ENCODE results near the gene ZXDC.
A peak's percentile ranks its signal among the peaks of the same experiment; 100 is the strongest.

Gene ZXDC, protein sequence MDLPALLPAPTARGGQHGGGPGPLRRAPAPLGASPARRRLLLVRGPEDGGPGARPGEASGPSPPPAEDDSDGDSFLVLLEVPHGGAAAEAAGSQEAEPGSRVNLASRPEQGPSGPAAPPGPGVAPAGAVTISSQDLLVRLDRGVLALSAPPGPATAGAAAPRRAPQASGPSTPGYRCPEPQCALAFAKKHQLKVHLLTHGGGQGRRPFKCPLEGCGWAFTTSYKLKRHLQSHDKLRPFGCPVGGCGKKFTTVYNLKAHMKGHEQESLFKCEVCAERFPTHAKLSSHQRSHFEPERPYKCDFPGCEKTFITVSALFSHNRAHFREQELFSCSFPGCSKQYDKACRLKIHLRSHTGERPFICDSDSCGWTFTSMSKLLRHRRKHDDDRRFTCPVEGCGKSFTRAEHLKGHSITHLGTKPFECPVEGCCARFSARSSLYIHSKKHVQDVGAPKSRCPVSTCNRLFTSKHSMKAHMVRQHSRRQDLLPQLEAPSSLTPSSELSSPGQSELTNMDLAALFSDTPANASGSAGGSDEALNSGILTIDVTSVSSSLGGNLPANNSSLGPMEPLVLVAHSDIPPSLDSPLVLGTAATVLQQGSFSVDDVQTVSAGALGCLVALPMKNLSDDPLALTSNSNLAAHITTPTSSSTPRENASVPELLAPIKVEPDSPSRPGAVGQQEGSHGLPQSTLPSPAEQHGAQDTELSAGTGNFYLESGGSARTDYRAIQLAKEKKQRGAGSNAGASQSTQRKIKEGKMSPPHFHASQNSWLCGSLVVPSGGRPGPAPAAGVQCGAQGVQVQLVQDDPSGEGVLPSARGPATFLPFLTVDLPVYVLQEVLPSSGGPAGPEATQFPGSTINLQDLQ

DNA sequence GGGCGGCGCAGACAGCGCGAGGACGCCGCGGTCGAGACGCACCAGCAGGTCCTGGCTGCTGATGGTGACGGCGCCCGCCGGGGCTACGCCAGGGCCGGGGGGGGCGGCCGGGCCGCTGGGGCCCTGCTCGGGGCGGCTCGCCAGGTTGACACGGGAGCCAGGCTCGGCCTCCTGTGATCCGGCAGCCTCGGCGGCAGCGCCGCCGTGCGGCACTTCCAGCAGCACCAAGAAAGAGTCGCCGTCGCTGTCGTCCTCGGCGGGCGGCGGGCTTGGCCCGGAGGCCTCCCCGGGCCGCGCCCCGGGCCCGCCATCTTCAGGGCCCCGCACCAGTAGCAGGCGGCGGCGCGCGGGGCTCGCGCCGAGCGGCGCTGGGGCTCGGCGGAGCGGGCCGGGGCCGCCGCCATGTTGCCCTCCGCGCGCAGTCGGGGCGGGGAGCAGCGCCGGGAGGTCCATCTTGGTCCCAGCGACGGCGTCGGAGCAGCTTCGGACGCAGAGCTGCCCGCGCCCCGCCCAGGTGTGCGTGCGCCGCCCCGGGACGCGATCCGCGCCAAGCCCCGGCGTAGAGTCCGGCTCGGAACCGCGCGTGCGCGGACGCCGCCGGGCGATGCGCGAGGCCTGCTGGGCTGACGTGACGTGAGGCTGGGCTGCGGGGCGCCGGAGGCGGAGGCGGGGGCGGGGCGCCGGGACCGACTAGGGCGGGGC is at the start of gene ZXDC:
Gene ZXDC (minus strand): TSS at position 479 of the 702 bp plus-strand sequence. CDS start 26 bp downstream, at position 453.
- peak; percentile 82 to 98 for DNase-seq

DNA sequence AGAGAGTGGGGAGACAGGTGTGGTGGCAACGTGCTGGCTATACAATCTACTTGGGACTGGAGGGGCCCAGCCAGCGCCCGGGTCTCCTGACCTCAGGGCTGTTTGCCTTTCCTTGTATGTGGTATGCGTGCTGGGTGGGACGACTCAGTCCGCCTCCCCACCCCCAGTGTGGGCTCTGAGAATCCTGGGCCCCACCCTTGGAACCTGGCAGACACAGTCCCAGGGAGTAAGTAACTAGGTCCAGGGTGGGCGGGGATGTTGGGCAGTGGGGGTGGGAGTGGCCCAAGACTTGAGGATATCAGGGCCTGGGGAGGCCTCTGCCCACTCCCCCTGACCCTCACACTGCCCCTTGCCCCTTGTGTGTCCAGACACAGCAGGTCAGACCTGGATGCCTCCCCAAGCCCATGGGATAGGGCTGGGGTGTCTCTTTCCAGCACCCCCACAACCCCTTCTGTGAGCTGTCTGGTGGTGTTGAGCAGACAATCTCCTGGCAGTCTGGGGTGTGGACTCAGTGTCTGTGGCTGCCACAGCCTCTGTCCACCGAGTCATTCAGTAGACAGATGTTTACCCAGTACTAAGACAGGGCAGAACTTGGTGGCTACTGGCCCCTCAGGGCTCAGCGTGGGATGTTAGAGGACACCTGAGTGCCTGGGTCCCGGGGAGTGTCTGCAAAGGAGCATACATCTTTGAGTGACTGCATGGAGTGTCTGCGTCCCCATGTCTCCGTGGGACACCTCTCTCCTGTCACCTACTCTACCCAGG is 49.6 kb upstream of the ZXDC start:
- DNase-seq = no peak

DNA sequence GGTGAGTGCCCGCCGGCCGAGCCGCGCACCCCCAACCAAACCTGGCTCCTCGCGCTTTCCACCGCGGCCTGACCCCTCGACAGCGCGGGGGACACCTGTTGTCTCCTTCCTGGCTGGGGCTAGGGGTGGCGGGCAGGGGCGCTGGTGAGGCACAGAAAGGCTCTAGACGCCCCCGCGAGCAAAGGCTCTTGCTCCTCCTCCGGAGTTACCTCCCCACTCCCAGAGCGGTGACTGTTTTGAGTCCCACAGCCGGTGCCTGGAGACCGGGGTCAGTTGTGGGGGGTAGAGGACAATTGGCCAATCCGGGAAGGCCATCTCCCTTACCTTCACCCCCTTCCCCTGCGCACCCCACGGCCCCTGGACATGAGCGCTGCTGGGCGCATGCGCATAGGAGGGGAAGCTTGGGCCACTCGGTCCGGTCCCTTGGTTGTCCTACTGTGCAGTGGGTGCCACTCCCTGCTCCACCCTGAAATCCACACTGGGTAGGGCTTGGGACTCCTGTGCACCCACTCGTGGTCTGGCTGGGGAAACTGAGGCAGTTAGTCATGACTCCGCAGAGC is 48.8 kb upstream of the ZXDC start:
- no peak for DNase-seq

DNA sequence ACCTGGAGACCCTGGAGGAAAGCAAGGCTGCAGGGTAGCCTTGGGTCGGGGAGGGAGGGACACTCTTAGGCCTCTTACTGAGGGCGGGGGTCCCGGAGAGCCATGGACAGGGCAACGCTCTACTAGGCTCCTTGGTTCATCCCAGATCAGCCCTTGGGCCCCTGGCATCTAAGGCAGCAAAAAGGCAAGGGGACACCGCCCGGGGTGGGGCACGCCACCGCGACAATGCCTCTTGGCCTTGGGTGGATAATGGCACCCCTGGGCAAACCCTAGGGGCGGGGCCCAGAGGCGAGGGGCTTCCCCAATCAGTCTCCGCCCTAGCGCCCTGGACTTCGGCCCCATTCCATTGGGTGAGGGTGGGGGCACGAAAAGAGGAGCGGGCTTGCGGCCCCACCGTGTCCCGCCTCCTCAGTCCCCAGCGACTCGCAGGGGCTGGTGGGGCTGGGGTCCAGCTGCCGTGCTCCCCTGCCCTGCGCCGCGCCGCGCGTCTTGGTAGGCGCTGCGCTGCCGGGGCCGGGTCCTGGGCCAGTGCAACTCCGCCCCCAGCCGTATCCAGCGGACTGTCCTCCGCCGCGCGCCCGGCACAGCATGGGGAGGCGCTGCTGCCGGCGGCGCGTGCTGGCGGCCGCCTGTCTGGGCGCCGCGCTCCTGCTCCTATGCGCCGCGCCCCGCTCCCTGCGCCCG is 48.2 kb upstream of the ZXDC start, which contains the start of gene CHST13:
Gene CHST13 (plus strand): TSS at position 411 of the 684 bp plus-strand sequence. CDS start 178 bp downstream, at position 589.
- DNase-seq = peak in 1 of 2 experiments; percentile 28

DNA sequence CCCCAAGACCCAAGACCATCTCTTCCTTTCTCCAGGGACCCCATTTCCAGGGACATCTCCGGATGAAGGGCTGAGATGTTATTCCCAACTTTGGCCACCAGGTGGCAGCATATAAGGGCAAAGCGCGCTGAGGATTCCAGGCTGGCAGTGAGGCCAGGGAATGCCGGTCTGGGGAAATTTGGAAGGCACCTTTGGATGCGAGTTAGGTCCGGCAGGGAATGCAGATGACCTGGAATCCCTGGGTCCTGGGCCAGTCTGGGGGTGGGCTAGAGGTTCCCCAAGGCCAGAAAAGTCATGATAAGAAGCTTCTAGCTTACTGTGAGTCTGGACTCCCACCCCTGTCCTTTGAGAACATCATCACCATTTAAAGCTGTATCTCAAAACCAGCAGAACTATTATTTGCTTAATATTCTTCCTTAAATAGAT is 46.7 kb upstream of the ZXDC start:
- peak; percentile 61 to 78 for DNase-seq

DNA sequence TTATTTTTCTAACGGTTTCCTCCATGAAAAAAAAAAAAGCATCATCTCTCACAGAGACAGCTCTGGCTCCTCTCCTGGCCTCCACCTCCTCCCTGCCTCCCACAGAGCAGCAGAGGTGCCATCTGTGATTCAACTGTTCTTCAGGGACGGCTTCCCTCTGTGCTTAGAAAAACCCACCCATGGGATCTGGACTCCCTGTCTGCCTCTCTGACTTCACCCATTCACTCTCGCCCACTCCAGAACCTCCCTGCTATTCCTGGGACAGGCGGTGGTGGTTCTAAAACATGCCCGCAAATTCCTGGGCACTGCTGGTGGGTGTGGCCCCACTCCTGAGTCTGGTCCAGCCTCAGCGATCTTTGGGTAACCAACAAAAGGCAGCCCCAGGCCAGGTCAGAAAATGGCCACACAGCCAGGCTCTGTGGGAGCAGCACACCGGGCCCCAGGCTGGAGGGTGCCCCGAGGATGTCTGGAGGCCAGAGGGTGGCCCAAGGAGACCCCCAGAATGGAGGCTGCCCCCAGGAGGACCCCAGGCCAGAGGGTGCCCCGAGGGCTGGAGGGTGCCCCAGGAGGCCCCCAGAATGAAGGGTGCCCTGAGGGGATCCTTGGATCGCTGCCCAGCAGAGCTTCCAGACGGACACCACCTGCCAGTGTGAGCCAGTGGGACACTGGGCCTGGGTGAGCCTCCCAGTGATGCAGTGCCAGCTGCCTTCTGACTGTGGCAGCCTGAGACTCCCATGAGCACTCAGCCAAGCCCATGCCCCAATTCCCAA is 45.6 kb upstream of the ZXDC start:
- peak in 1 of 2 experiments; percentile 37 for DNase-seq

DNA sequence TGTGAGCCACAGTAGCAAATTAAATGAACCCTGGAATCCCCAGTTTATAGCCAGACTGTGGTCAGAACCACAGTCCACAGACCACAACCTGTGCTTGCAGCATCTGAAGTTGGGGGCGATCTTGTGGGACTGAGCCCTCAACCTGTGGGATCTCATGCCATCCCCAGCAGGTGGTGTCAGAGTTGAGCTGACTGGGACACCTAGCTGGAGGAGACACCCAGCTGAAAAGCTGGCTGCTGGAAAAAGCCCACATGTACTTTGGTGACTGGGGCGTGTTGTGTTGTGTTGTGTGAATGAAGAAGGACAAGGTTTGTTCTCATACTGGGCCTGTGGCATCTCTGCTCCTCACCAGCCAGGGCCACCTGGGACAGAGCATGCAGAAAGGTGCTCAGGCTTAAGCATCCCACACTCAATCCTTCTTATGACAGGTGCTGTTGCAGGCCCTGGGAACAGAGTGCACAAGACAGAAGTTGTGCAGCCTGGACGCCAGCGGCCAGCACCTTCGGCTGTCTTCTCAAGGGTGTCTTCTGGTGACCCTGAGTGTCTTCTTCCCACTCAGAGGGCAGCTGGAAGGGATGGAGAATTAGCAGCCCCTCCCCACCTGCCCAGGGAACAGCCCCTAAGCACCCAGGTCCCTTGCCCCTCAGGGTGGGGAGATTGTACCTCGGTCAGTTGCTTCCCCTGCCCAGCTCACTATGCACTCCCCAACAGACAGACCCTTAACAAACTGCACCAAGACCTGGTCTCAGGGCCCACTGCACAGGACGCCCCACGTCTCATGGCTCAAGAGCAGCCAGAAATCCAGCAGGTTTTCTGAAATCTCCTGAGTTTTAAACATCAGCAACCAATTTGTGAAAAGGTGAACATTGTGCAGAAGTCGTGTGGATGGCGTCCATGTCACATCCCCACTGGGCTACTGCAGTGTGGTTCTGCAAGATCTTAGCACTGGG is 44.1 kb upstream of the ZXDC start:
- no peak for DNase-seq

DNA sequence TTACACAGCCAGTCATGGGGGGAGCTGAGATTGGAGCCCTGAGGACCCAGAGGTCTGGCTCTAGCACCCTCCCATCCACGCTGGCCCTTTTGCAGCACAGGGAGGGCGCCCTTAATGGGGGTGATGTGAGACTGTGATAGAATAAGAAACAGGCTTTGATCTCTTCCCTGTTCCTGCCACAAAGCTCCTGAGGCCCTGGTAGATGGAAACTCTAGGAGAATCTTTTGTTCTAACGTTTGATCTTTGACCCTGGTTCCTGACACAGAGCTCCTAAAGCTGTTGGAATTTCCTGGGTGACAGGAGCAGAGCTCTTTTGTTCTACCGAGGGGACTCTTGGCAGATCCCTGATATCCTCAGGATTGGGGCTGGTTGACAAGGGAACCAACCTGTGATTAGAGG is 43.1 kb upstream of the ZXDC start:
- no peak for DNase-seq

DNA sequence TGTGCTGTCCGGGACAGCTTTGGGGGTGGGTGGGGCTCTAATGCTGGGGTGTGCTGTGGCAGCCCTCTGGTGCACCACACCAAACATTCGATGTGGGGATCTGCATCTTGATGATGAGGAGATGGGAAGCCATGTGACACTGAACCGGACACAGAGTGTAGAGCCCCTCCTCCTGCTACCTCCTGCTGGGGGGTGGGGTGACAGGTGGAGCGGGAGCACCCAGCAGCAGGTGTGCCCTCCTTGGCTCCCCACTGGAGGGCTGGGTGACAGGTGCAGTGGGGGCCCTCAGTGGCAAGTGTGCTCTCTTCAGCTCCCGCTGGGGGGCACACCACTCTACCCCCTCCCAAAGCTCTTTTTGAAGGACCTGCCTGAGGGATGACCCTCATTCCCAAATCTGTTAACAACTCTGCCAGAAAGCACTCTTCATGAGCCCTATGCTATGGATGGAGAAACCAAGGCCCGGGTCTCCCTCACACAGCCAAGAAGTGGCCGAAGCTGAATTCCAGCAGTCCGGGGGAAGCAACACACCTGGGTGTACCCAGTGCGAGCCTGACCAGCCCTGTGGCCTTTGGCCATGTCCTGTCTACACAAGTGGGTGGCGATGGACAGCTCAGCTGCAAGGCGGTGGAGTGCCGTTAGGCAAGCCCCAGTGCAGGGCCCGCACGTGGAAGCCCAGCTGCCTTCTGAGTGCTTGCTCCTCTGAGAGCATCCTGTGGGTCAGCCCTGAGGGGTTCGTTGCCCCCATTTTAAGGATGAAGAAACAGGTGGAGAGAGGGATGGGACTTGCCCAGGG is 42.5 kb upstream of the ZXDC start:
- no peak for DNase-seq

DNA sequence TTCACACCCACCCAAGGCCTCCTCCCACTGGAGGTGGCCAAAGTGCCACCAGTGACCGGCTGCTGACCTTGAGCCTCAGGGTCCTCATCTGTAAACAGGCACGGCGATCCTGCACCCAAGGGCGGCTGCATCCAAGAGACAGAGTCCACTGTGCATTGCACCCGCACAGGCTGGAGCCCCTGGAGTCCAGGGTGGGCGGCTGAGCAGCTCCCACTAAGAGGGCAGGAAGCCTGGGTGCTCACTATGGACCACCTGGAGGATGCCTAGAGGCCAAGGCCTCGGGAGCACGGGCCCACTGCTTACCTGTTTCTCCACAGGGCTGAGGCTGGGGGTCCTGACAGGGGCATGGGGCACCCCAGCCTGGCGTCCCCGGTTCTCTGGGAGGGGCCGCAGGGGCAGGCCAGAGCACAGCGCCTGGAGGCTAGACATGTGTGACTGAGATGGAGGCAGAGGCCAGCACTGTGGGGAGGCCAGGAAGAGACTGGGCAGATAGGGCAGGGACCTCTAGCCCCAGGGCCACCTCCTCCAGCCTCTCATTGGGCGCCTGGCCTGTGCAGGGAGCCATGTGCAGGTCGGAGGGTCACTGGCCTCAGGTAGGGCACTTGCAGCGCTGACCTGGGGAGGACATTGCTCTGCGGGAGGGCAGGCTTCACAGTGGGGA is 41.7 kb upstream of the ZXDC start, which contains the start of gene UROC1:
Gene UROC1 (minus strand): TSS at position 483 of the 661 bp plus-strand sequence. CDS start 54 bp downstream, at position 429.
- DNase-seq = no peak

DNA sequence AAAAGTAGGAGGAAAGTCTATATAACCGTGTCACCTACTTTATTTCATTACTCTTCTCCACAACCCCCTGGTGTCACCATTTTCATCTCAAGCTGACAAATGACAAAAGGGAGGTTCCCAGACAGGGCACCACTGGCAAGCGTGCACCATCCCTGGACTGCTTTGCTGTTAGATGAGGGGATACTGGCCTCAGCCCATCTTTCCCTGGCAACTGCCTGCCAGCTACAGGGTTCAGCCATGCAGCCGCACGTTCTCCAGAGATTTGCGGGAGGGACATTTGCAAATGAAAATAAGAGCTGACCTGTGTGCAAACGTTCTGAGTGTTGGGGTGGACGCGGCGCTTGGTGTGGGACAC is 41.2 kb upstream of the ZXDC start:
- no peak for DNase-seq

DNA sequence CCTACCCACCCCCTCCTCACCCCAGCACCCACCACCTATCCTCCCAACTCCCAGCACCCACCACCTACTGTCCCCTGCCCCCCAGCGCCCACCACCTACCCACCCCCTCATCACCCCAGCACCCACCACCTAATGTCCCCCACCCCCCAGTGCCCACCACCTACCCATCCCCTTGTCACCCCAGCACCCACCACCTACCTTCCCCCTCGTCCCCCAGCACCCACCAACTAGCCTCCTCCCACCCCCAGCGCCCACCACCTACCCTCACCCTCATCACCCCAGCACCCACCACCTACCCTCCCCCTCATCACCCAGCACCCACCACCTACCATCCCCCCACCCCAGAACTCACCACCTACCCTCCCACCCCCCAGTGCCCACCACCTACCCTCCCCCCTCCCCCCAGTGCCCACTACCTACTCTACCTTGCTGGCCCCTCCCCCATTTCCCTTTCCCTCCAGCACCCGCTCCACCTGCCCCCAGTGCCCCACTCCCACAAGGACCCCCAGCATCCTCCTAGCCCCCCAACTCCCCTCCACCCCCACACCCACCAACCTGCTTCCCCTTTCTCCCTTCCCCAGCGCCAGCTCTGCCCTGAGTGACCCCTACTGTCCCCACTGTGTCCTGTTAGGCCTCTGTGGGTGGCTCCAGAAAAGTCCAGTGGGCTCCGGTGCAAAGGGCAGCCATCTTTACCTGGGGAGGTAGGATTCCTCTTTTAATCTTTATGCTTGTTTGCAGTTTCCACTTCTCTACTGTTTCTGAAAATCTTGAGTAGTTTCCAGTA is 40.7 kb upstream of the ZXDC start:
- no peak for DNase-seq

DNA sequence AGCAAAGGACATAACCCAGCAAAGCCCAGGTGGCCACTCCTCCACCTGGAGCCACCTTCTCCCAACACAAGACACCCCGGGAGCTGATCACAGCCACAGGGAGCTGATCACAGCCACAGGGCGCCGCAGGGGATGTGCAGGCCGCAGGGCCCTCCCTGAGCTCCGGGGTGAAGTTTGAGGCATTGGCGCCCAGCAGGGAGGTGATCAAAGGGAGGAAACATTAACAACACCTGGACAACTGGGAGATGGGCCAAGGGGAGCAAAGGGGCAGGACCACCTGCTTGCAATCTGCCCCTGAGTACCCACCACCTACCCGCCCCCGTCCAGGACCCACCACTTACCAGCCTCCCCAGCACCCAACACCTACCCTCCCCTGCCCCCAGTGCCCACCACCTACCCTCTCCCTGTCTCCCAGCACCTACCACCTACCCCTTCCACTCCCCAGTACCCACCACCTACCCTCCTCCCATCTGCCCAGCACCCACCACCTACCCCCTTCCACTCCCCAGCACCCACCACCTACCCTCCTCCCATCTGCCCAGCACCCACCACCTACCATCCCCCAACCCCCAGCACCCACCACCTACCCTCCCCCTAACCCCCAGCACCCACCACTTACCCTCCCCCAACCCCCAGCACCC is 39.5 kb upstream of the ZXDC start:
- DNase-seq = no peak

DNA sequence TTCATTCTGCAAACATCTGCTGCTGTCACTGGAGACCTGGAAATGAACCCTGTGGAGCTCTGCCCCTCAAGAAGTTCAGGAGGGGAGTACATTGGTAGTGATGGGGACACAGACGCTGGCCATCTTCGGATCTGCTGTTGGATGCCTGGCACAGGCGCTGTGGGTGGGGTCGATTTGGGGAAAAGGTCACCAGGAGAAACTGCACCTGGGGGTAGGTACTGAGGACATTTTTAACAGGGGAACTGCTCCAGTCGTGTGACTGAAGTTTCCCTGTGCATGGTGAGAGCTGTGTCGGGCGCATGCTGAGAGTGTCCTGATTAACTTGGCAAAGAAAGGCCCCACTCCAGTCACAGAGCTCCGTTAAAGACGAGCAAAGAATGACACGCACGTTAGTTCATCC is 38.5 kb upstream of the ZXDC start:
- DNase-seq = no peak

DNA sequence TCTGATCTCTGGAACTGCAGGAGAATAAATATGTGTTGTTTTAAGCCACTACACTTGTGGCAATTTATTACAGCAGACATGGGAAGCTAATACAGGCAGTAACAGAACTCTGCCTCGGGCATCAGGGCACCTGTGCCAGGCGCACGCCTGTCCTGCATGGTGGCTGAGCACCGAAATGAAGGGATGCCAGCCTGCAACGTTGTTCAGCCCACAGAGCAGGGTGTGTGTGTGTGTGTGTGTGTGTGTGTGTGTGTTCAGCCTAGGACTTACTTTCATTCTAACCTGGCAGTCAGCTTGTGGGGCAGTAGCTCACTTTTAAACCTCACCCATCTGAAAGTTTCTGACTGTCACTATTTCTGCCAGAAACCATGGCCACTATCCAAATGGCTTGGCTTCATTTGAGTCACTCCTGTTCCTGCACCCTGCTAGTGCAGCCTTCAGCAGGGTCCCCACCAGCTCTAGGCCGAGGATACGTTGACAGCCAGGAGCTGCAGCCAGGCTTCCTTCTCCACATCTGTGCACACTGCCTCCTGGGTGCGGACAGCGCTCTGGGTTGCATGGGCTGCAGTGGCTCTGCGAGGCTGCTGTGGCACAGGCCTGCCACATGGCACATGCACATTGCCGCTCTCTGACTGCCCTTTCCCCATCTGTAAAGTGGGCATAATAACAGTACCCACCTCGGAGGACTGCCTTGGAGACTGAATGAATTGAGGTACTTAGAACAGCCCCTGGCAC is 37.4 kb upstream of the ZXDC start:
- peak in 1 of 2 experiments; percentile 30 for DNase-seq

DNA sequence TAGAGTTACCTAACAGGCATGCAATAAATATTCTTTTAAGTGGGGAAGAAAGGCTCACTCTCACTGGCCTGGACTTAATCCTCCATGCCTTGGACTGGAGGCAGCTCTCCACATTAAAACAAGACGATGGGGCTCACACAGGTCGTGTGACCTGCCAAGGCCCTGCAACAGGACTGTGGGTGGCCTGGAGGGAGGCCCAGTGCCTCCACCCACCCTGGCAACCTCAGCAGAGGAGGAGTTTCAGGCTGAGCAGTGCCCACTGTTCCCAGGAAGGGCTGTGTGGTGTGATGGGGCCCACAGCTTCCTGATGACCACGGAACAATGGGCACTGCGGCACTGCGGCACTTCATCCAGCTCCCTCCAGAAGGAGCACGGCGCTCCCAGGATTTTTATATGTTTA is 36.3 kb upstream of the ZXDC start:
- no peak for DNase-seq
